Measurements from ENCODE around the gene PRDM1.

Gene PRDM1

DNA sequence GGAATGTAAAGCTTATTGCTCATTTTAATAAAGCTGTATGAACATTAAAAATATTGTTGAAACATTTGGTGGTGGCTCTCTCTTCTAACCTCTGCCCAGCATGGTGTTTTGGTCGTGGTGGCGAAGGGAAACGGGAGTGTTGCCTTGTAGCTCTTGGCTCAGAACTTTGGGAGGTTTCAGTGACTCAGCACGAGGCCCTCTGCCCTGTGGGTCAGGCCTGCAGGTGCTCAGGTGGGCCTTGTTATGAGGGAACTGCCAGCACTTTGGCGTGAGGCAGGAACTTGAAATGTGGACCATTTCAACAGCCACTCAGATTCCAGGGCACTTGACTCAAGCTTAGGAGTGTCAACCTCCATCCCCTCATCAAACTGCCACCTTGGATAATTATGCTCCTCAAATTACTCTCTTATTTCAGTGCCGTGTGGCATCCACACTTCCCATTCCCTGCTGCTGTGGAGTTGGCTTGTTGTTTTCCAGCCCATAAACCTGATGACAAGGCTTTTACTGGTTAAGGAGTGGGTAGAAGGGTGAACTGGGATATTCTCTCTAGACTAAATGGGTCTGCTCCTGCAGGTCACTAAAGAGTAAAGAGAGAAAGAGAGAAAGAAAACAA, 36.3 kb downstream of the PRDM1 start:
- Histone ChIP-seq H3K9me3 (ENCODE audit: control insufficient read depth, insufficient read depth, low read length) (no peaks in the 10 kb centered on the region), H3K4me1 (ENCODE audit: control insufficient read depth, insufficient read depth, low read length) (peaks cover 4% of the 10 kb centered on the region), H3K36me3 (ENCODE audit: control insufficient read depth, insufficient read depth, low read length) (no peaks in the 10 kb centered on the region), H3K9ac (ENCODE audit: low read depth, low read length) (no peak overlapping the region), H3K27me3 (ENCODE audit: control insufficient read depth, insufficient read depth, low read length) (no peaks in the 10 kb centered on the region), H3K4me3 (ENCODE audit: low read depth, low read length) (no peak overlapping the region)

DNA sequence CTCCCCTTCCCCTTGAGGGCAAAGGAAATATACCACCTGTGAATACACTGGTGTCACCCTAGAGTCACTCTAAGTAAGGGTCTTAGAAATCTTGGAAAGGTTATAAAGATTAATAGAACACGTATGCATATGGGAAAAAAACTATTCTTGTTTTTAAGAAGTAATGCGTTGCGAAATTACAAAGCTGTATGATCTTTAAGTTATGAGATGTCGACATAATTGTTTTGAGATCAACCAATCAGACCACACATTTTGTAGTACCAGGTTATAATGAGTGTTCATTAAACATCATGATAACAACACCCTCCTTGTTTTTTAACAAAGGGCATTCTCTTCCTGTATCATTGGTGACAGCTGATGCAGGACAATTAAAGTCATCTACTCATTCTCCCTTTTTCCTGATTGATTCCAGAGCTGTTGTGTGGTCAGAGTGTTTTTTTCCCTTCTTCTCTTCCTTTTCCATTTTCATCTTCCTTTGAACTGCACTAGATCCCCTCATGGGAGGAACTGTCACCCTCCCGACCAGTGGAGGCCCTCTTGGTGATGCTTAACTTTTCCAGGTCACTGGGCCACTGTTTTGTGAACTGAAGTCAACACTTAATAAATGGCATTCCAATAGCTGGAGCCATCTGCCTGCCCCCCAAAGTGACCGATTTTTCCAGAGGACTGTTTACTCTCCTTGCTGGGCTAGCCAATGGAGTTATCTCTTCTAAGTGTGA, 37.0 kb downstream of the PRDM1 start:
- H3K9me3 ChIP-seq (ENCODE audit: control insufficient read depth, insufficient read depth, low read length) = no peaks in the 10 kb centered on the region
- H3K36me3 ChIP-seq (ENCODE audit: control insufficient read depth, insufficient read depth, low read length) = no peaks in the 10 kb centered on the region
- no peak overlapping the region for H3K4me3 ChIP-seq (ENCODE audit: low read depth, low read length)
- H3K4me1 ChIP-seq (ENCODE audit: control insufficient read depth, insufficient read depth, low read length) = peaks cover 4% of the 10 kb centered on the region
- H3K27me3 ChIP-seq (ENCODE audit: control insufficient read depth, insufficient read depth, low read length) = no peaks in the 10 kb centered on the region
- no peak overlapping the region for H3K9ac ChIP-seq (ENCODE audit: low read depth, low read length)

DNA sequence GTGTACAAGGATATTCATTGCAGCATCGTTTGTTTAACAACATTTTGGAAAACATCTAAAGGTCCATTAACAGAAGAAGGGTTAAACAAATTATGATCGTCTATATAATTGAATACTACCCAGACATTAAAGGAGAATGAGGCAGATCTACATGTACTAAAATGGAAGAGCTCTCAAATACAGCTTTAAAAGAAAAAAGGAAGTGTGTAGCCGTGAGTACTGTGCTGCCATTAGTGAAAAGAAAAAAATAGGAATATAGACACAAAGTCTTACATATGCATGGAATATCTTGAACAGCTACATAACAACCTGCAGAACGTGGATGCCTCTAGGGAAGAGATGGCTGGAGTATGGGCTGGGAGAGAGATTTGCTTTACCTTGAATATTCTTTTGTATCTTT, 37.9 kb downstream of the PRDM1 start:
- Histone ChIP-seq H3K9me3 (ENCODE audit: control insufficient read depth, insufficient read depth, low read length) (no peaks in the 10 kb centered on the region), H3K4me3 (ENCODE audit: low read depth, low read length) (no peak overlapping the region), H3K27me3 (ENCODE audit: control insufficient read depth, insufficient read depth, low read length) (no peaks in the 10 kb centered on the region), H3K36me3 (ENCODE audit: control insufficient read depth, insufficient read depth, low read length) (no peaks in the 10 kb centered on the region), H3K9ac (ENCODE audit: low read depth, low read length) (no peak overlapping the region), H3K4me1 (ENCODE audit: control insufficient read depth, insufficient read depth, low read length) (peaks cover under 1% of the 10 kb centered on the region)

DNA sequence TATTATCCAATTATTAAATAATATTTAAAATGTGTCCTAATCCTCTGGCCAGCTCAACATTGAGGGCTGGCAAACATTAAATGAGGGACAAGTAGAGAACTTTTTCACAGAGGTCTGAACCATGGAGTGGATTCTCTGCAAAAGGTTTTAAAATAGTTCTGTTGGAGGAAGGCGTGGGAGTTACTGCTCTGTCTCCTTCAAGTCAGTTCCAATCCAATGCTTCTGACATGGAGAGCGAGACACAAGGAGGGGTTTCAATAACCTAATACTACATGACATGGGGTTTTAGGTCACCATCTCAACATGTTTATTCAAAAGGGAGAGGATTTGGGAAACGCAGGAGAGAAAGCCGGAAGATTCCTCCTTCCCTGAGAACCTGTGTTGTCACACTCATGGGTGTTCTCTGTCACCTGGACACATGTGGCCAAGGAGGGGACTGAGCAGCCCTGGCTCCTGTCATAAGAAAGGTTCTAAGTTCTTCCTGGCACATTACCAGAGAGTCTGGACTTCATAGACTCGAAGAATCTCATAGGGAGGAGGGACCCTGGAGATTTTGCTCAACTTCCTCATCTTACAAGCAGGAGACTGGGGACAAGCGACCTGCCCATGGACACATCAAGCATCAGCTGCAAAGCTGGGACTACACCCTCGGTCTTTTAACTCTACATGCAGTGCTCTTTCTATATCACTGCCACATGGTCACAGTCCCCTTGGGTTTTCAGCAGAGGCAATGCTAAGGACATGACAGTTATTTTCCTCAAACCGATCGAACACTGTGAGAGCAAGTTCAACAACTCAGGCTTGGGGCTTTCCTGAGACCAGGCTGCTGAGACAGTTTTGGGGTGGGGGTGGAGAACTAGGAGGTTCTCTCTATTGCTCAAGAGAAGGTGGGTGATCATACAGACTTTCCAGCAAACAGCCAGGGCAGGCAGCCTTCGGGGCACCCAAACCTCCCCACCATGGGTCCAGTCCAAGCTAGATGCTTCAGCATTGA, 38.6 kb downstream of the PRDM1 start:
- no peak overlapping the region for H3K4me3 ChIP-seq (ENCODE audit: low read depth, low read length)
- no peaks in the 10 kb centered on the region for H3K4me1 ChIP-seq (ENCODE audit: control insufficient read depth, insufficient read depth, low read length)
- H3K9ac ChIP-seq (ENCODE audit: low read depth, low read length) = no peak overlapping the region
- H3K27me3 ChIP-seq (ENCODE audit: control insufficient read depth, insufficient read depth, low read length) = no peaks in the 10 kb centered on the region
- no peaks in the 10 kb centered on the region for H3K36me3 ChIP-seq (ENCODE audit: control insufficient read depth, insufficient read depth, low read length)
- no peaks in the 10 kb centered on the region for H3K9me3 ChIP-seq (ENCODE audit: control insufficient read depth, insufficient read depth, low read length)

DNA sequence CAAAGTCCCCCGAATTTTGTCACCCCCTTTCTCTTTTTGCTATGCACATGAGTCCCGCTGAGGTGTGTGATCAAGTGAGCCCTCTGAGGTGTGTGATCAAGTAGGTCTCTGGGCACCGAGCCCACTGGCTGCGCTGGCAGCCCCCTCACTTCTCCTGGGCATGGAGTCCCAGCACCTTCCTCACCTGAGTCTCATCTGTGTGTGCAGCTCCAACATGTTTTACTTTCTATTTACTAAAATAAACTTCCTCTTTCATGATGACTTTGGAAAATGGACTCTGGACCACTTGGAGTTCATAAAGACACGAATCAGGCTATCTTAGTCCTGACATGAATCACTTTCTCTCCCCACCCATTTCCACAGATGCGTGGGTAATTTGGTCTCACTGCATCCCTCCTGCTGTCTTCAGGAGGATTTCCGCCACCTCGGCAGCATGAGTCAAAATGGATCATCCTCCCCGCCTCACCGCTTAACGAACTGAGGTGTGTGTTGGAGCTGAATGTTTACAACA, 39.8 kb downstream of the PRDM1 start:
- H3K9ac ChIP-seq (ENCODE audit: low read depth, low read length) = no peak overlapping the region
- H3K27me3 ChIP-seq (ENCODE audit: control insufficient read depth, insufficient read depth, low read length) = no peaks in the 10 kb centered on the region
- H3K36me3 ChIP-seq (ENCODE audit: control insufficient read depth, insufficient read depth, low read length) = no peaks in the 10 kb centered on the region
- no peaks in the 10 kb centered on the region for H3K4me1 ChIP-seq (ENCODE audit: control insufficient read depth, insufficient read depth, low read length)
- no peaks in the 10 kb centered on the region for H3K9me3 ChIP-seq (ENCODE audit: control insufficient read depth, insufficient read depth, low read length)
- H3K4me3 ChIP-seq (ENCODE audit: low read depth, low read length) = no peak overlapping the region

DNA sequence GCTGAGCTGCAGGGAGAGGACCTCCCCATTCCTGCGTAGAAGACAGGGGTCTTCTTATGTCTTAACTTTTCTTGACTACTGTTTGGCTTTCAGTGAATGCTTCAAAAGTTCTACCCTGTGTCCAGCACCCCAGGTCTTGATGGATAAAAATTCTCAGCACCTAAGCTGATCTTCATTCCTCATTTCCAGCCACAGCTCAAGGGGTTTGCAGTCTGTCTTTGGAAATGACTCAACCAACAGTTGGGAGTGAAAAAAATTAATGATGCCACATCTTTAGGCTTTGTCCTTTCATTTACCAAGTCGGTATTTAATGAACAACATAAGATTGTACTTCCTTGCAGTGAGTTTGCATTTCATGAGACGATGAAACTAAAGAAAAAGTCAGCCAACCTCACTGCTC, 40.3 kb downstream of the PRDM1 start:
- H3K9me3 ChIP-seq (ENCODE audit: control insufficient read depth, insufficient read depth, low read length) = no peaks in the 10 kb centered on the region
- H3K36me3 ChIP-seq (ENCODE audit: control insufficient read depth, insufficient read depth, low read length) = no peaks in the 10 kb centered on the region
- no peak overlapping the region for H3K9ac ChIP-seq (ENCODE audit: low read depth, low read length)
- no peaks in the 10 kb centered on the region for H3K4me1 ChIP-seq (ENCODE audit: control insufficient read depth, insufficient read depth, low read length)
- H3K27me3 ChIP-seq (ENCODE audit: control insufficient read depth, insufficient read depth, low read length) = no peaks in the 10 kb centered on the region
- no peak overlapping the region for H3K4me3 ChIP-seq (ENCODE audit: low read depth, low read length)

DNA sequence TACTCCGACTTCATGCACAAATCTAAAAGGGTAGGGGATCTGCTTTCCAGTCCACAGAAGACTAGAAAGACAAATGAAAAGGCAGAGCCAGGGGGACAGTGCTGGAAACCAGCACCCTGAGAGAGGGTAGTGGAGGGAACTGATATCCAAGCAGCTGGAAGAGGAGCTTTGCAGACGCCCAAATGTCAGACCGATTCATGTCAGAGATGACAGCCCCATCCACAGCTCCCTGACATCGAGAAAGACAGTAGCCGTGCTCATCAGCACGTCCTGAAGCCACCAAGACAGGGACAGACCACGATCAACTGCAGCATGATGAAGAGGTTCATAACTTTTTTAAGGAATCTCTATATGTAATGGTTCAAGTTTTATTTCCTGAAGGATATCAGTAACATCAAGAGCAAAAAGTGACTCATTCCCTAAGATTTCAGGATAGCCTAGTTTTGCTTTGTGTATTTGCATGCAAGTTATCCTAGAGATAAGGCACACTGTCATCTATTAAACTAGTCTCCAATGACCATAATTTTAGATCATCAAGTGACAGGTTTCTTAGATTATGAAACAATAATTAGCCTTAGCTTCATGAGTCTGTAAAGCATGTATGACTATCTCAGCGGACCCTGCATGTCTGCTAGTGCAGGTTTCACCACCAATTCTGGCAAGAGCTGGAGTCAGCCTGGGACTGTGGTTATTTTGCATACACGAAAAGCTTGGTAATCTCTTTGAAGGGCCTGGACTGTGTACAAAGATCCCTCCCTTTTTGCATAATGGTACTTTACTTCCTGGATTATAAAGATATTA, 43.0 kb downstream of the PRDM1 start:
- Histone ChIP-seq H3K9ac (ENCODE audit: low read depth, low read length) (no peak overlapping the region), H3K27me3 (ENCODE audit: control insufficient read depth, insufficient read depth, low read length) (no peaks in the 10 kb centered on the region), H3K36me3 (ENCODE audit: control insufficient read depth, insufficient read depth, low read length) (no peaks in the 10 kb centered on the region), H3K4me1 (ENCODE audit: control insufficient read depth, insufficient read depth, low read length) (no peaks in the 10 kb centered on the region), H3K4me3 (ENCODE audit: low read depth, low read length) (no peak overlapping the region), H3K9me3 (ENCODE audit: control insufficient read depth, insufficient read depth, low read length) (no peaks in the 10 kb centered on the region)

DNA sequence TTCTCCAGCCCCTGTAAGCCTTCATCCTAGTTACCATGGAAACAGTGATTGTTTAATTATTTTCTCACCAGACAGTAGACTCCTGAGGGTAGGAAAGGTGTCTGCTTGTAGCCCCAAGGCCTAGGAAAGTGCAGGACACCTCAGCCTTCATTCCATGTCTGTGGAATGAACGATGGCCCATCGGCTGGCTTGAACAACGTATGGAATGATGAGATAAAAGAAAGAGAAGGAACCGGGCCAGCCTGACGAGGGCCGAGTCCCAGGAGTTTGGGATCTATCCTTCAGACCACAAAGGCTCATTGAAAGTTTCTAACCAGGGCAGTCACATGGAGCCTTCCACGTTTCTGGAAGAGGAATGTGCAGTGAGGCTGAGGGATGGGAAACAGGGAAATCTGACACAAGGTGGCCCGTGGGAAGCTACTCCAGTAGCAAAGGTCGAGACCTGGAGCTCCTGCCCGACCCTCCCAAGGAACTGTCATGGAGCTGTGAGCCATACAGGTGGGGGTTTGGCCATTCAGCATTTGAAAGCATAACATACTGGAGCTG, 46.1 kb downstream of the PRDM1 start:
- H3K9ac ChIP-seq (ENCODE audit: low read depth, low read length) = no peak overlapping the region
- H3K4me1 ChIP-seq (ENCODE audit: control insufficient read depth, insufficient read depth, low read length) = no peaks in the 10 kb centered on the region
- H3K27me3 ChIP-seq (ENCODE audit: control insufficient read depth, insufficient read depth, low read length) = no peaks in the 10 kb centered on the region
- H3K4me3 ChIP-seq (ENCODE audit: low read depth, low read length) = no peak overlapping the region
- H3K36me3 ChIP-seq (ENCODE audit: control insufficient read depth, insufficient read depth, low read length) = no peaks in the 10 kb centered on the region
- no peaks in the 10 kb centered on the region for H3K9me3 ChIP-seq (ENCODE audit: control insufficient read depth, insufficient read depth, low read length)

DNA sequence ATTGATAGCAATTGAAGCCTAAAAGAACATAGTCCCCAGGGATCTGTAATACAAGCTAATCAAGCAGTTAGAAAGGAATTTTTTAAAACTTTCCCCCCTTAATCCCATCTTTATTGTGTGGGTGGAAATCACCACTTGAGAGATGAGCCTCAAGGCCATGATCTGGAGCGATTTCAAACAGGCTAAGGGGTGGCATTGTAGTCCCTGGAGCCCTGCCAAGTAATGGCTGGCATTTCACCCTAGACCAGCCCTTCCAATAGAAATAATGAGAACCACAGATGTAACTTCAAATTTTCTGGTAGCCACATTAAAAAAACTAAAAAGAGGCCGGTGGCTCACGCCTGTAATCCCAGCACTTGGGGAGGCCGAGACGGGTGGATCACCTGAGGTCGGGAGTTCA, 46.9 kb downstream of the PRDM1 start:
- Histone ChIP-seq H3K4me1 (ENCODE audit: control insufficient read depth, insufficient read depth, low read length) (no peaks in the 10 kb centered on the region), H3K36me3 (ENCODE audit: control insufficient read depth, insufficient read depth, low read length) (no peaks in the 10 kb centered on the region), H3K27me3 (ENCODE audit: control insufficient read depth, insufficient read depth, low read length) (no peaks in the 10 kb centered on the region), H3K4me3 (ENCODE audit: low read depth, low read length) (no peak overlapping the region), H3K9me3 (ENCODE audit: control insufficient read depth, insufficient read depth, low read length) (no peaks in the 10 kb centered on the region), H3K9ac (ENCODE audit: low read depth, low read length) (no peak overlapping the region)

DNA sequence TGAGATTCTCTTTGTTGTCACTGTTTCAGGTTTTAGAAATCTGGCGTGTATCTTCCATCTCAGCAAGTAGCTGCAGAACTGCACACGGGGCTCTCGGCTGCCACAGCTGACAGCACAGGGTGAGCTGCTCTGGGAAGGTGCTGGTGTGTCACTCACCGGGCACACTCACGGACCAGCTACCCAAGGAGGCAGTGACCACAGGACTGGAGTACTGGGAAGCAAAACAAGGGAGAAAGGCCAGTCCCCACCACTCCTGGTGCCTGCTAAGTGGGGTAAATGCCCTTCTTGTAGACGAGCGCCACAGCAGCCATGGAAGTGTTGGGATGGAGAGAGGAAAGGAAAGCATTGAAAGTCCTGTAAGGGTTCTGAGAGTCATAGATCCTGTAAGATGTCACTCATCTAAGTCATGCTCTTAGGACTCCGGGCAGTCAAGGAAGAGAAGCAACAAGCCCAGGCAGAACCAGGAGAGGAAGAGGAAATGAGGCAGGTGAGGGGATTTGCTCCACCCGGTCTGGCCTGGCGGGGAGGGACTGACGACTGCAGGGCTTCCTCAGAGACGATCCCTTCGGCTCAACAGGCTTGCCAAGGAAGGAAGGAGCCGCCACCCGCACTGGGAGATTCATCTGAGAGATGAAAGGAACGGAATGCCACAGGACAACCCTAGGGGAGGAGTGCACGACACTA, 48.1 kb downstream of the PRDM1 start:
- no peaks in the 10 kb centered on the region for H3K4me1 ChIP-seq (ENCODE audit: control insufficient read depth, insufficient read depth, low read length)
- no peak overlapping the region for H3K9ac ChIP-seq (ENCODE audit: low read depth, low read length)
- H3K27me3 ChIP-seq (ENCODE audit: control insufficient read depth, insufficient read depth, low read length) = no peaks in the 10 kb centered on the region
- H3K9me3 ChIP-seq (ENCODE audit: control insufficient read depth, insufficient read depth, low read length) = no peaks in the 10 kb centered on the region
- H3K36me3 ChIP-seq (ENCODE audit: control insufficient read depth, insufficient read depth, low read length) = no peaks in the 10 kb centered on the region
- H3K4me3 ChIP-seq (ENCODE audit: low read depth, low read length) = no peak overlapping the region

Data from iPS-15b (cell line).